K562 (cell line): ENCODE data around the gene MRPL11. TPM values are rescaled to one million over a fixed set of nuclear protein-coding genes. Genes with fewer than 3 reads are reported as not detected.

Experiments used
- ARID2 ChIP-seq: fragments of 450-650 bp; IDR thresholded peaks from 2 replicates; pipeline ENCODE4 v1.6.1; 2017; ENCODE audit warnings: antibody characterized with exemption, mild to moderate bottlenecking
- BDP1 ChIP-seq: IDR thresholded peaks from 3 replicates; pipeline ENCODE4 v1.6.1; 2011; ENCODE audit not compliant: insufficient read length, insufficient read depth
- CAMTA2 ChIP-seq: fragments of 250-450 bp; sonication (Bioruptor Pico); conservative IDR thresholded peaks from 2 replicates; pipeline ENCODE4 v1.5.1; 2022
- CBFA2T2 ChIP-seq: fragments of 450-650 bp; conservative IDR thresholded peaks from 2 replicates; pipeline ENCODE4 v1.6.1; 2017; ENCODE audit warnings: mild to moderate bottlenecking
- FOXP1 ChIP-seq: sonication (generic); formaldehyde crosslinking; IDR thresholded peaks from 2 replicates; pipeline ENCODE4 v1.8.0; 2022; ENCODE audit warnings: mild to moderate bottlenecking, missing genetic modification reagents
- KLF13 ChIP-seq: fragments of 450-650 bp; IDR thresholded peaks from 2 replicates; pipeline ENCODE4 v1.6.1; 2016; ENCODE audit warnings: missing genetic modification characterization, low read depth, mild to moderate bottlenecking, missing compliant biosample characterization, moderate library complexity, borderline replicate concordance
- MITF ChIP-seq: IDR thresholded peaks from 2 replicates; pipeline ENCODE4 v1.6.1; 2014; ENCODE audit warnings: antibody characterized with exemption
- SIN3A ChIP-seq, 2 experiments: fragments of 150-350 bp in 1 of 2; IDR thresholded peaks; 2 replicates each; pipeline ENCODE4 v1.6.1; 2011 to 2016; ENCODE audit warnings: borderline replicate concordance in 2 of 2, low read depth in 2 of 2, low read length in 2 of 2, mild to moderate bottlenecking in 2 of 2, moderate library complexity in 2 of 2; ENCODE audit not compliant: control insufficient read depth in 1 of 2
- SMARCB1 ChIP-seq: IDR thresholded peaks from 2 replicates; pipeline ENCODE4 v1.6.1; 2011; ENCODE audit warnings: improper control_type of control experiment, low read depth; ENCODE audit not compliant: insufficient read length
- SREBF1 ChIP-seq: fragments of 150-350 bp; IDR thresholded peaks from 2 replicates; pipeline ENCODE4 v1.6.1; 2014; ENCODE audit warnings: antibody characterized with exemption, low read depth, low read length, borderline replicate concordance
- STAT5B ChIP-seq: fragments of 250-450 bp; sonication (Bioruptor Pico); IDR thresholded peaks from 2 replicates; pipeline ENCODE4 v1.8.0; 2021; ENCODE audit warnings: mild to moderate bottlenecking, inconsistent platforms
- TBL1XR1 ChIP-seq, 2 experiments: IDR thresholded peaks; 2 replicates each; pipeline ENCODE4 v1.6.1; 2012; ENCODE audit warnings: improper control_type of control experiment in 2 of 2, low read length in 2 of 2, mild to moderate bottlenecking in 1 of 2
- ZEB2 ChIP-seq: fragments of 450-650 bp; IDR thresholded peaks from 2 replicates; pipeline ENCODE4 v1.6.1; 2016
- ZFP36 ChIP-seq: fragments of 150-350 bp; IDR thresholded peaks from 2 replicates; pipeline ENCODE4 v1.6.1; 2018; ENCODE audit warnings: low read length, low read depth; ENCODE audit not compliant: partially characterized antibody
- ZNF511 ChIP-seq: sonication (generic); formaldehyde crosslinking; IDR thresholded peaks from 2 replicates; pipeline ENCODE4 v1.8.0; 2022; ENCODE audit warnings: mild to moderate bottlenecking, missing genetic modification reagents
- ZNF583 ChIP-seq: fragments of 250-450 bp; sonication (Bioruptor Pico); IDR thresholded peaks from 2 replicates; pipeline ENCODE4 v1.4.0; 2020
- ZNF717 ChIP-seq: fragments of 250-450 bp; sonication (Bioruptor Pico); IDR thresholded peaks from 2 replicates; pipeline ENCODE4 v1.5.0; 2021
- polyA plus RNA-seq, 8 experiments: library from polyadenylated mRNA; depleted of rRNA in 4 of 8; stranded (reverse) in 5 of 8; unstranded in 3 of 8; fragments of >200 nt; fragmentation: Nextera tagmentation in 2 of 8; fragmentation: Illumina TruSeq in 1 of 8; extraction: Ambion mirVana in 2 of 8; extraction: Trizol in 1 of 8; gene quantifications; 2 replicates each; pipeline versions ENCODE4 v1.2.1 to v1.2.3, GENCODE V29; 2011 to 2014; ENCODE audit warnings: inconsistent platforms in 1 of 8, missing spikeins in 1 of 8
- total RNA-seq, 7 experiments: library from RNA; depleted of rRNA in 6 of 7; stranded (reverse); fragments of >200 nt in 6 of 7; fragmentation: Illumina TruSeq in 2 of 7; extraction: Trizol in 2 of 7; gene quantifications; 2 replicates each; pipeline versions ENCODE4 v1.2.1 to v1.2.3, GENCODE V29; 2011 to 2021; ENCODE audit warnings: low replicate concordance in 1 of 7
- TF ChIP-seq, protein P1 (sequence below): sonication (generic); IDR thresholded peaks from 2 replicates; pipeline ENCODE4 v1.6.1; 2016
- TF ChIP-seq, protein P2 (sequence below): fragments of 450-650 bp; formaldehyde crosslinking; IDR thresholded peaks from 2 replicates; pipeline ENCODE4 v1.4.0; 2020; ENCODE audit warnings: mild to moderate bottlenecking, moderate library complexity
- TF ChIP-seq, protein P3 (sequence below): sonication (generic); formaldehyde crosslinking; IDR thresholded peaks from 2 replicates; pipeline ENCODE4 v1.8.1; 2023; ENCODE audit warnings: mild to moderate bottlenecking, missing genetic modification reagents

MRPL11 gene
- total and polyA plus RNA-seq, 9 of the 15 experiments (the other 6 are each of a cell fraction or from before 2014, with no cell fraction given), result 33.0 to 173 (median 91.9) TPM

DNA sequence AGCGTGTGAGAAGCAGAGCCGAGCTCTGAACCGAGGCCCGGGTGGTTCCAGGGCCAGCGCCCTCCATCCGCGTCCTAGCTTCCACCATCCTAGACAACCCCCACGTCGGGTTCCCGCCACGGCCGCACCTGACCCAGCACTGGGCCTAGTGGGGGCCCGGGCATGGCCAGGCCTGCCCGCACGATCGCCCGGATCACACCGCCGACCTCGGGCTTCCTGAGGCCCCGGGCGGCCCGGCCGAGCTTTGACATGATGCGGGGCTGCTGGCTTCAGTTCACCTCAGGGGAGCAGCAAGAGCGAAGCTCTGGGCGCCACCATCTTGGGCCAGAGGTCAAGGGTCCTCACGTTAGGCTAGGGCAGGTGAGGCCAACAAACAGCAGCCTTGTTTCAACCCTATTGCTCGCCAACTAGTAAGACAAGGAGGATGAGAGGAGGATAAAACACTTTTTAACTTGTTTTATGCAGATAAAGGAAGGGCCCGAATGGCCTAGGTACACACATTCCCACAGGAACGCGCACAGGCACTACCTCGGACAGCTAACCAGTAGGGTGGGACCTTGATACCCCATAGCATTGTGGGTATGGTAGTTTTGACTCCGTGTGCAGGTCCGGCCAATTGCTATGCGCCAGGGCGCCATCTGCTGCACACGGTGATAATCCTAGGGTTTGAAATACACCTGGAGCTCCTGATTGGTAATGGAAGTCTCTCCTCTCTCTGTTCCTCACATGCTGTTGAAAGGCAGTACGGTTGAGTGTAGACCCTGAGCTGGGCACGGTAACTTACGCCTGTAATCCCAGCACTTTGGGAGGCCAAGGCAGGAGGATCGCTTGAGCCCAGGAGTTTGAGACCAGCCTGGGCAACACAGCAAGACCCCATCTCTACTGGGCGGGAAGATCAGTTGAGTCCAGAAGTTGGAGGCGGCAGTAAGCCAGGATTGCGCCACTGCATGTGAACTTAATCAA lies at the start of gene MRPL11 (continued):
- no peak for TF ChIP-seq KLF13 (tag)
- peak; percentile 20; the same call in 1 of the 2 replicates for TF ChIP-seq SREBF1
- no peak for TF ChIP-seq CBFA2T2
- TF ChIP-seq CAMTA2, result no peak
- no peak for TF ChIP-seq BDP1
- no peak for TF ChIP-seq MITF
- peak in 1 of 2 experiments; percentile 7; a peak in 2 of 4 replicates for TF ChIP-seq TBL1XR1 (IDR thresholded peaks at IDR 0.05; ENCODE audit: low read length in 2 of 2)
- no peak; a peak in 2 of 4 replicates for TF ChIP-seq SIN3A (IDR thresholded peaks at IDR 0.05; ENCODE audit: borderline replicate concordance in 2 of 2, control insufficient read depth in 1 of 2, low read depth in 2 of 2, low read length in 2 of 2)
- TF ChIP-seq SMARCB1, result no peak
- TF ChIP-seq ZNF717 (CRISPR knock-in tag), result no peak
- no peak for TF ChIP-seq ZNF583
- TF ChIP-seq FOXP1 (CRISPR knock-in tag), result peak; percentile 73; the same call in 1 of the 2 replicates
- TF ChIP-seq ZNF511 (CRISPR knock-in tag), result 0 out of 2 replicates have a peak, but pooled peaks have one; percentile 55
- TF ChIP-seq ZFP36, result no peak
- TF ChIP-seq, protein P1, sequence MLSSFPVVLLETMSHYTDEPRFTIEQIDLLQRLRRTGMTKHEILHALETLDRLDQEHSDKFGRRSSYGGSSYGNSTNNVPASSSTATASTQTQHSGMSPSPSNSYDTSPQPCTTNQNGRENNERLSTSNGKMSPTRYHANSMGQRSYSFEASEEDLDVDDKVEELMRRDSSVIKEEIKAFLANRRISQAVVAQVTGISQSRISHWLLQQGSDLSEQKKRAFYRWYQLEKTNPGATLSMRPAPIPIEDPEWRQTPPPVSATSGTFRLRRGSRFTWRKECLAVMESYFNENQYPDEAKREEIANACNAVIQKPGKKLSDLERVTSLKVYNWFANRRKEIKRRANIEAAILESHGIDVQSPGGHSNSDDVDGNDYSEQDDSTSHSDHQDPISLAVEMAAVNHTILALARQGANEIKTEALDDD, result no peak
- TF ChIP-seq, protein P2, sequence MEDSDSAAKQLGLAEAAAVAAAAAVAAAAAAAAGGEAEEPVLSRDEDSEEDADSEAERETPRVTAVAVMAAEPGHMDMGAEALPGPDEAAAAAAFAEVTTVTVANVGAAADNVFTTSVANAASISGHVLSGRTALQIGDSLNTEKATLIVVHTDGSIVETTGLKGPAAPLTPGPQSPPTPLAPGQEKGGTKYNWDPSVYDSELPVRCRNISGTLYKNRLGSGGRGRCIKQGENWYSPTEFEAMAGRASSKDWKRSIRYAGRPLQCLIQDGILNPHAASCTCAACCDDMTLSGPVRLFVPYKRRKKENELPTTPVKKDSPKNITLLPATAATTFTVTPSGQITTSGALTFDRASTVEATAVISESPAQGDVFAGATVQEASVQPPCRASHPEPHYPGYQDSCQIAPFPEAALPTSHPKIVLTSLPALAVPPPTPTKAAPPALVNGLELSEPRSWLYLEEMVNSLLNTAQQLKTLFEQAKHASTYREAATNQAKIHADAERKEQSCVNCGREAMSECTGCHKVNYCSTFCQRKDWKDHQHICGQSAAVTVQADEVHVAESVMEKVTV, result peak; percentile 21; the same call in 1 of the 2 replicates
- peak; percentile 17; the same call in 1 of the 2 replicates for TF ChIP-seq ZEB2
- TF ChIP-seq, protein P3, sequence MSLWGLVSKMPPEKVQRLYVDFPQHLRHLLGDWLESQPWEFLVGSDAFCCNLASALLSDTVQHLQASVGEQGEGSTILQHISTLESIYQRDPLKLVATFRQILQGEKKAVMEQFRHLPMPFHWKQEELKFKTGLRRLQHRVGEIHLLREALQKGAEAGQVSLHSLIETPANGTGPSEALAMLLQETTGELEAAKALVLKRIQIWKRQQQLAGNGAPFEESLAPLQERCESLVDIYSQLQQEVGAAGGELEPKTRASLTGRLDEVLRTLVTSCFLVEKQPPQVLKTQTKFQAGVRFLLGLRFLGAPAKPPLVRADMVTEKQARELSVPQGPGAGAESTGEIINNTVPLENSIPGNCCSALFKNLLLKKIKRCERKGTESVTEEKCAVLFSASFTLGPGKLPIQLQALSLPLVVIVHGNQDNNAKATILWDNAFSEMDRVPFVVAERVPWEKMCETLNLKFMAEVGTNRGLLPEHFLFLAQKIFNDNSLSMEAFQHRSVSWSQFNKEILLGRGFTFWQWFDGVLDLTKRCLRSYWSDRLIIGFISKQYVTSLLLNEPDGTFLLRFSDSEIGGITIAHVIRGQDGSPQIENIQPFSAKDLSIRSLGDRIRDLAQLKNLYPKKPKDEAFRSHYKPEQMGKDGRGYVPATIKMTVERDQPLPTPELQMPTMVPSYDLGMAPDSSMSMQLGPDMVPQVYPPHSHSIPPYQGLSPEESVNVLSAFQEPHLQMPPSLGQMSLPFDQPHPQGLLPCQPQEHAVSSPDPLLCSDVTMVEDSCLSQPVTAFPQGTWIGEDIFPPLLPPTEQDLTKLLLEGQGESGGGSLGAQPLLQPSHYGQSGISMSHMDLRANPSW (CRISPR knock-in tag), result peak; percentile 92
- no peak for TF ChIP-seq STAT5B
- no peak for TF ChIP-seq ARID2
